Neural progenitor cell (in vitro differentiated cells): ENCODE results near the gene MYL7. TPM values are rescaled to one million over a fixed set of nuclear protein-coding genes. Genes with fewer than 3 reads are reported as not detected.

Experiments
- DNase-seq: peaks from one replicate; pipeline ENCODE4 v3.0.0-alpha.2; 2016; ENCODE audit warnings: low spot score
- H2AFZ ChIP-seq: fragments of 200-600 bp; sonication (generic); replicated peaks from 2 replicates; pipeline ENCODE4 v1.6.1; 2016; ENCODE audit warnings: antibody characterized with exemption
- H3F3A ChIP-seq: fragments of 200-600 bp; sonication (generic); 2 replicates; pipeline ENCODE4 v1.6.1; 2016; ENCODE audit warnings: antibody characterized with exemption, low read depth
- H3K27ac ChIP-seq: fragments of 200-600 bp; sonication (generic); 2 replicates; pipeline ENCODE4 v1.5.1; 2016; ENCODE audit warnings: mild to moderate bottlenecking
- H3K27me3 ChIP-seq: fragments of 200-600 bp; sonication (generic); 2 replicates; pipeline ENCODE4 v1.6.1; 2016; ENCODE audit warnings: mild to moderate bottlenecking, moderate library complexity
- H3K36me3 ChIP-seq: fragments of 200-600 bp; sonication (generic); 2 replicates; pipeline ENCODE4 v1.5.1; 2016
- H3K4me1 ChIP-seq: fragments of 200-600 bp; sonication (generic); 2 replicates; pipeline ENCODE4 v1.6.1; 2016; ENCODE audit warnings: mixed run types
- H3K4me2 ChIP-seq: fragments of 200-600 bp; sonication (generic); 2 replicates; pipeline ENCODE4 v1.6.1; 2016
- H3K4me3 ChIP-seq: fragments of 200-600 bp; sonication (generic); 2 replicates; pipeline ENCODE4 v1.5.1; 2016
- H3K79me2 ChIP-seq: fragments of 200-600 bp; sonication (generic); 2 replicates; pipeline ENCODE4 v1.6.1; 2016; ENCODE audit warnings: low read depth
- H3K9ac ChIP-seq: fragments of 200-600 bp; sonication (generic); 2 replicates; pipeline ENCODE4 v1.6.1; 2016
- H3K9me3 ChIP-seq: fragments of 200-600 bp; sonication (generic); 2 replicates; pipeline ENCODE4 v1.5.1; 2016; ENCODE audit warnings: low read depth
- H4K20me1 ChIP-seq: fragments of 200-600 bp; sonication (generic); 2 replicates; pipeline ENCODE4 v1.6.1; 2016; ENCODE audit warnings: low read depth
- H3K27ac Mint-ChIP-seq: 3 replicates; pipeline ENCODE4 v1.8.0; 2021; ENCODE audit warnings: mixed read lengths
- H3K27me3 Mint-ChIP-seq: 2 replicates; pipeline ENCODE4 v1.8.0; 2022; ENCODE audit warnings: low read depth, mild to moderate bottlenecking, inconsistent platforms, moderate library complexity, mixed read lengths; ENCODE audit not compliant: insufficient read depth
- H3K36me3 Mint-ChIP-seq: 3 replicates; pipeline ENCODE4 v1.8.0; 2021; ENCODE audit warnings: mixed read lengths
- H3K4me1 Mint-ChIP-seq: 3 replicates; pipeline ENCODE4 v1.8.0; 2021; ENCODE audit warnings: mixed read lengths
- H3K4me3 Mint-ChIP-seq: 3 replicates; pipeline ENCODE4 v1.8.0; 2021; ENCODE audit warnings: mild to moderate bottlenecking, moderate library complexity, mixed read lengths
- H3K9me3 Mint-ChIP-seq: 3 replicates; pipeline ENCODE4 v1.8.0; 2020; ENCODE audit warnings: mixed read lengths
- CTCF ChIP-seq: fragments of 200-600 bp; sonication (generic); IDR thresholded peaks from 2 replicates; pipeline ENCODE4 v1.5.1; 2017; ENCODE audit warnings: antibody characterized with exemption, mild to moderate bottlenecking
- EZH2 ChIP-seq: fragments of 200-600 bp; sonication (generic); IDR thresholded peaks from 2 replicates; pipeline ENCODE4 v1.6.1; 2017; ENCODE audit warnings: antibody characterized with exemption, mild to moderate bottlenecking, moderate library complexity
- EZH2phosphoT487 ChIP-seq: fragments of 200-600 bp; sonication (generic); IDR thresholded peaks from 2 replicates; pipeline ENCODE4 v1.6.1; 2017; ENCODE audit warnings: antibody characterized with exemption
- total RNA-seq: library from RNA; depleted of rRNA; stranded (reverse); fragments of >200 nt; gene quantifications from 2 replicates; pipeline ENCODE4 v1.2.3, GENCODE V29; 2015; ENCODE audit warnings: low replicate concordance

MYL7 gene
- total RNA-seq, 1 donor from 2014 or later = not detected

GRCh38 chr7:44124822-44125202 is 16.3 kb downstream of the MYL7 start:
- Mint-ChIP-seq H3K9me3 (peaks cover 7% of the 10 kb centered on the region), H3K27ac (no peak overlapping the region), H3K4me3 (peak overlapping the region; percentile 91), H3K27me3 (peaks cover 6% of the 10 kb centered on the region), H3K36me3 (peaks cover 11% of the 10 kb centered on the region), H3K4me1 (peaks cover 21% of the 10 kb centered on the region)
- Histone ChIP-seq H3K4me2 (no peak overlapping the region), H2AFZ (no peak overlapping the region), H3K9ac (no peak overlapping the region), H3F3A (peaks cover 3% of the 10 kb centered on the region), H3K79me2 (peaks cover 32% of the 10 kb centered on the region), H3K36me3 (no peaks in the 10 kb centered on the region), H3K4me3 (no peak overlapping the region), H4K20me1 (no peaks in the 10 kb centered on the region), H3K9me3 (no peaks in the 10 kb centered on the region), H3K27ac (no peak overlapping the region), H3K4me1 (peaks cover 9% of the 10 kb centered on the region), H3K27me3 (peaks cover 16% of the 10 kb centered on the region)
- no peak for DNase-seq
- no peak for TF ChIP-seq EZH2

- peak within 1 kb of the TSS; percentile 91 for H3K4me3 Mint-ChIP-seq
- Histone ChIP-seq H3F3A (peaks cover 3% of the 10 kb centered on the region), H2AFZ (peak within 1 kb of the TSS; percentile 80), H3K4me1 (peaks cover 9% of the 10 kb centered on the region), H3K9ac (peak within 1 kb of the TSS; percentile 49), H3K9me3 (no peaks in the 10 kb centered on the region), H3K27ac (no peak within 1 kb of the TSS), H3K4me2 (peak within 1 kb of the TSS; percentile 94), H3K27me3 (peaks cover 16% of the 10 kb centered on the region), H3K4me3 (peak within 1 kb of the TSS; percentile 67), H3K79me2 (peaks cover 41% of the 10 kb centered on the region), H4K20me1 (peaks cover 11% of the 10 kb centered on the region), H3K36me3 (no peaks in the 10 kb centered on the region)
- H3K36me3 Mint-ChIP-seq = peaks cover 19% of the 10 kb centered on the region
- H3K9me3 Mint-ChIP-seq = peaks cover 7% of the 10 kb centered on the region
- H3K27me3 Mint-ChIP-seq = peaks cover 8% of the 10 kb centered on the region
- TF ChIP-seq CTCF (peak; percentile 4), EZH2phosphoT487 (no peak)
- H3K27ac Mint-ChIP-seq = peak within 1 kb of the TSS; percentile 44
- DNase-seq = peak; percentile 99
- H3K4me1 Mint-ChIP-seq = peaks cover 21% of the 10 kb centered on the region
These were observed 17.7 kb downstream of the MYL7 start, which contains the start of gene POLD2 for GRCh38 chr7:44123190-44124003. TSS of gene POLD2 (minus strand) at chr7:44123548. CDS start at chr7:44122053, 1,495 bp downstream.

GRCh38 chr7:44122529-44122928 is 18.6 kb downstream of the MYL7 start:
- no peak for DNase-seq
- H3K4me1 Mint-ChIP-seq = peaks cover 21% of the 10 kb centered on the region
- TF ChIP-seq CTCF = no peak
- TF ChIP-seq EZH2 = no peak
- no peak for TF ChIP-seq EZH2phosphoT487
- Histone ChIP-seq H4K20me1 (peaks cover 11% of the 10 kb centered on the region), H3K4me3 (peak overlapping the region; percentile 67), H3F3A (peaks cover 3% of the 10 kb centered on the region), H3K4me2 (peak overlapping the region; percentile 94), H3K27ac (no peak overlapping the region), H3K4me1 (peaks cover 9% of the 10 kb centered on the region), H3K27me3 (peaks cover 16% of the 10 kb centered on the region), H2AFZ (no peak overlapping the region), H3K9me3 (no peaks in the 10 kb centered on the region), H3K79me2 (peaks cover 41% of the 10 kb centered on the region), H3K9ac (peak overlapping the region; percentile 49), H3K36me3 (no peaks in the 10 kb centered on the region)
- H3K27ac Mint-ChIP-seq = peak overlapping the region; percentile 27
- H3K36me3 Mint-ChIP-seq = peaks cover 23% of the 10 kb centered on the region
- peak overlapping the region; percentile 91 for H3K4me3 Mint-ChIP-seq
- H3K9me3 Mint-ChIP-seq = peaks cover 6% of the 10 kb centered on the region
- peaks cover 8% of the 10 kb centered on the region for H3K27me3 Mint-ChIP-seq
